Parathyroid adenoma (tissue), 2 donors: ENCODE results near the gene ENTPD1.

Experiments
- H2AFZ ChIP-seq: fragments of 300-600 bp; sonication (generic); one replicate; pipeline ENCODE4 v1.7.0; 2017; ENCODE audit warnings: antibody characterized with exemption, mild to moderate bottlenecking
- H3K27ac ChIP-seq: fragments of 300-600 bp; sonication (generic); one replicate; pipeline ENCODE4 v1.7.0; 2017
- H3K27me3 ChIP-seq: fragments of 300-600 bp; sonication (generic); one replicate; pipeline ENCODE4 v1.7.0; 2017; ENCODE audit warnings: low read length; ENCODE audit not compliant: control insufficient read depth, insufficient read depth
- H3K36me3 ChIP-seq: fragments of 300-600 bp; sonication (generic); one replicate; pipeline ENCODE4 v1.7.0; 2017; ENCODE audit warnings: low read length; ENCODE audit not compliant: control insufficient read depth, insufficient read depth
- H3K4me1 ChIP-seq: fragments of 300-600 bp; sonication (generic); one replicate; pipeline ENCODE4 v1.7.0; 2017; ENCODE audit warnings: control low read depth
- H3K4me2 ChIP-seq: fragments of 300-600 bp; sonication (generic); one replicate; pipeline ENCODE4 v1.7.0; 2017; ENCODE audit warnings: low read length
- H3K4me3 ChIP-seq: fragments of 300-600 bp; sonication (generic); one replicate; pipeline ENCODE4 v1.7.0; 2017; ENCODE audit warnings: low read depth, low read length
- H3K79me2 ChIP-seq: fragments of 300-600 bp; sonication (generic); one replicate; pipeline ENCODE4 v1.7.0; 2017; ENCODE audit warnings: control low read depth
- H3K9ac ChIP-seq: fragments of 300-600 bp; sonication (generic); one replicate; pipeline ENCODE4 v1.7.0; 2017; ENCODE audit warnings: mild to moderate bottlenecking
- H3K9me3 ChIP-seq: fragments of 300-600 bp; sonication (generic); one replicate; pipeline ENCODE4 v1.7.0; 2017; ENCODE audit warnings: low read length; ENCODE audit not compliant: control insufficient read depth
- TF ChIP-seq, protein P1 (sequence below): fragments of 300-600 bp; sonication (generic); IDR thresholded peaks from one replicate; pipeline ENCODE4 v1.7.0; 2017; ENCODE audit warnings: antibody characterized with exemption, mild to moderate bottlenecking
- donor health status: primary hyperparathyroidism.

ENTPD1 gene

GRCh38 chr10:95865814-95866466, 110.0 kb downstream of the ENTPD1 start:
- H3K9me3 ChIP-seq, result no peaks in the 10 kb centered on the region
- H3K36me3 ChIP-seq, result no peaks in the 10 kb centered on the region
- H2AFZ ChIP-seq, result no peak overlapping the region
- no peak overlapping the region for H3K27ac ChIP-seq
- no peak overlapping the region for H3K9ac ChIP-seq
- H3K4me3 ChIP-seq, result no peak overlapping the region
- H3K79me2 ChIP-seq, result no peaks in the 10 kb centered on the region
- no peaks in the 10 kb centered on the region for H3K27me3 ChIP-seq
- H3K4me2 ChIP-seq, result no peak overlapping the region
- TF ChIP-seq, protein P1, sequence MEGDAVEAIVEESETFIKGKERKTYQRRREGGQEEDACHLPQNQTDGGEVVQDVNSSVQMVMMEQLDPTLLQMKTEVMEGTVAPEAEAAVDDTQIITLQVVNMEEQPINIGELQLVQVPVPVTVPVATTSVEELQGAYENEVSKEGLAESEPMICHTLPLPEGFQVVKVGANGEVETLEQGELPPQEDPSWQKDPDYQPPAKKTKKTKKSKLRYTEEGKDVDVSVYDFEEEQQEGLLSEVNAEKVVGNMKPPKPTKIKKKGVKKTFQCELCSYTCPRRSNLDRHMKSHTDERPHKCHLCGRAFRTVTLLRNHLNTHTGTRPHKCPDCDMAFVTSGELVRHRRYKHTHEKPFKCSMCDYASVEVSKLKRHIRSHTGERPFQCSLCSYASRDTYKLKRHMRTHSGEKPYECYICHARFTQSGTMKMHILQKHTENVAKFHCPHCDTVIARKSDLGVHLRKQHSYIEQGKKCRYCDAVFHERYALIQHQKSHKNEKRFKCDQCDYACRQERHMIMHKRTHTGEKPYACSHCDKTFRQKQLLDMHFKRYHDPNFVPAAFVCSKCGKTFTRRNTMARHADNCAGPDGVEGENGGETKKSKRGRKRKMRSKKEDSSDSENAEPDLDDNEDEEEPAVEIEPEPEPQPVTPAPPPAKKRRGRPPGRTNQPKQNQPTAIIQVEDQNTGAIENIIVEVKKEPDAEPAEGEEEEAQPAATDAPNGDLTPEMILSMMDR, result no peak
- H3K4me1 ChIP-seq, result peaks cover 39% of the 10 kb centered on the region

DNA sequence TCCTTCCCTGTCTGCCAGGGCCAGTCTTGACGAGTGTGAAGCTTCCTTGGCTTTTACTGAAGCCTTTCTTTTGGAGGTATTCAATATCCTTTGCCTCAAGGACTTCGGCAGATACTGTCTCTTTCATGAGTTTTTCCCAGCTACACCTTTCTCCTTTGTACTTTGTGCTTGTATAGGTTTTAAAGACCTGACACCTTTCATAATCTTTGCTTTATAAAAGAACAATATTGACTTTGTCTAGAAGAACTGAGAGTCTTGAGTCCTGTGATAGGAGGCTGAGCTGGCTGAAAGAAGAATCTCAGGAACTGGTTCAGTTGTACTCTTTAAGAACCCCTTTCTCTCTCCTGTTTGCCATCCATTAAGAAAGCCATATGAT, 110.5 kb downstream of the ENTPD1 start:
- no peak overlapping the region for H3K9ac ChIP-seq
- H3K4me3 ChIP-seq, result no peak overlapping the region
- H3K79me2 ChIP-seq, result no peaks in the 10 kb centered on the region
- no peaks in the 10 kb centered on the region for H3K36me3 ChIP-seq
- H2AFZ ChIP-seq, result no peak overlapping the region
- no peak overlapping the region for H3K27ac ChIP-seq
- TF ChIP-seq, protein P1, result no peak
- H3K27me3 ChIP-seq, result no peaks in the 10 kb centered on the region
- H3K9me3 ChIP-seq, result no peaks in the 10 kb centered on the region
- H3K4me1 ChIP-seq, result peaks cover 34% of the 10 kb centered on the region
- no peak overlapping the region for H3K4me2 ChIP-seq

- H3K9ac ChIP-seq, result no peak overlapping the region
- no peak overlapping the region for H2AFZ ChIP-seq
- H3K36me3 ChIP-seq, result no peaks in the 10 kb centered on the region
- no peak overlapping the region for H3K4me2 ChIP-seq
- no peaks in the 10 kb centered on the region for H3K79me2 ChIP-seq
- H3K9me3 ChIP-seq, result no peaks in the 10 kb centered on the region
- no peak overlapping the region for H3K4me3 ChIP-seq
- H3K27me3 ChIP-seq, result no peaks in the 10 kb centered on the region
- peaks cover 19% of the 10 kb centered on the region for H3K4me1 ChIP-seq
- no peak overlapping the region for H3K27ac ChIP-seq
- TF ChIP-seq, protein P1, result no peak
These were observed 111.9 kb downstream of the ENTPD1 start for GRCh38 chr10:95867866-95868265.

DNA sequence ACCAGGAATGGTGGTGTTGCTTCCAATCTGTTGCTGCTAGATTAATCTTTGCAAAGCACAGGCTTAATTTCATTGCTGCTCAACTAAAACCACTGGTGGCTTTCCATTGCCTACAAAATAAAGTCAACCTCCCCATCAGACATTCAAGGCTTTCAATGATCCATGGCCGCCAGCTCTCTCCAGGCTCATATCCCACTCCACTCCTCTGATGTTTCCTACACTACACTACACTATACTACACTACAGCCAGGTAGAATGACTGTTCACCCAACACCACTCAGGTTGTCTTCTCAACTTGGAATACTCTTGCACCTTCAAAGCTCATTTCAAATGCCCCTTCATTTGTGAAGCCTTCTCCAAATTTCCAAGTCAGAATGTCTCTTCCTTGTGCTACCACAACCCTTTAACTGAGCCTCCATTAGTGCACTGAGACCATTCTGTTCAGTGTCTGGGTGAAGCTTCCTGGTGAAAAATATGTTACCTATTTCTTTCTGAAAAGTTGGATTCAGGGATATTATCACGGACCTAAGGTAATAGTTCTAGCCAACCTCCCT, 116.3 kb downstream of the ENTPD1 start:
- no peaks in the 10 kb centered on the region for H3K36me3 ChIP-seq
- TF ChIP-seq, protein P1, result no peak
- H3K79me2 ChIP-seq, result no peaks in the 10 kb centered on the region
- no peaks in the 10 kb centered on the region for H3K27me3 ChIP-seq
- H3K4me3 ChIP-seq, result no peak overlapping the region
- no peaks in the 10 kb centered on the region for H3K4me1 ChIP-seq
- no peak overlapping the region for H3K4me2 ChIP-seq
- H3K9me3 ChIP-seq, result no peaks in the 10 kb centered on the region
- H3K9ac ChIP-seq, result no peak overlapping the region
- H2AFZ ChIP-seq, result no peak overlapping the region
- no peak overlapping the region for H3K27ac ChIP-seq

DNA sequence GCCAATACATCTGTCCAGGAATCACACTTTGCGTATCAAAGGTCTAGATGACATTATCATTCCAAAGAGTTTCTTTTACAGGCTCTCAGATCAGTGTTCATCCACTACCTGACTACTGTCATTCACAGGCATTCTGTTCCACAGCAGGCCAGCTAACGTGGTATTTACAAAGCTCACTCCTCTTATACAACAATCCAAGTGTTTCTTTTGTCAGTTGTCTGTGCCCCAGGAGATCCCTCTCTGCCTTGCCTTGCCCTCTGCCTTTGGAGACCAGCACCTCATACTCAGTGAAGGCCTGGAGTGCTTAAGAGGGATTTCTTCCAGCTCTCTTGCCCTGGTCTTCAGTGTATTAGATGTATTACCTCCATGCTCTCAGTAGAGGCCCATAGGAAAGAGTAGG, 117.2 kb downstream of the ENTPD1 start:
- Histone ChIP-seq H3K27me3 (no peaks in the 10 kb centered on the region), H3K4me3 (no peak overlapping the region), H3K4me1 (no peaks in the 10 kb centered on the region), H3K27ac (no peak overlapping the region), H3K79me2 (no peaks in the 10 kb centered on the region), H3K36me3 (no peaks in the 10 kb centered on the region), H2AFZ (no peak overlapping the region), H3K9ac (no peak overlapping the region), H3K4me2 (no peak overlapping the region), H3K9me3 (no peaks in the 10 kb centered on the region)
- TF ChIP-seq, protein P1, result no peak
